Small intestine (tissue), 7 donors: ENCODE data around the gene PKNOX2. TPM values are rescaled to one million over a fixed set of nuclear protein-coding genes. Genes with fewer than 3 reads are reported as not detected.

Experiments used
- DNase-seq, 2 donors: peaks; one replicate each; pipeline versions ENCODE4 v3.0.0 to v3.0.0-alpha.2; 2013
- FAIRE-seq: peaks from 2 replicates; lab custom pipeline; 2012; peaks lifted over from hg19 to GRCh38; lab: Jason Lieb, UNC
- H3K27ac ChIP-seq, 3 donors: one replicate each; pipeline ENCODE4 v1.5.1; 2013; ENCODE audit warnings: low read length in 2 of 3, mild to moderate bottlenecking in 2 of 3, control low read depth in 1 of 3, inconsistent platforms in 1 of 3, low read depth in 1 of 3, moderate library complexity in 1 of 3
- H3K27me3 ChIP-seq, 3 donors: one replicate each; pipeline ENCODE4 v1.6.1; 2013; ENCODE audit warnings: low read length in 3 of 3, inconsistent platforms in 1 of 3; ENCODE audit not compliant: control insufficient read depth in 3 of 3, insufficient read depth in 3 of 3
- H3K36me3 ChIP-seq, 3 donors: one replicate each; pipeline ENCODE4 v1.6.1; 2013; ENCODE audit warnings: low read length in 3 of 3, inconsistent platforms in 1 of 3, low read depth in 1 of 3, mild to moderate bottlenecking in 1 of 3, moderate library complexity in 1 of 3; ENCODE audit not compliant: control insufficient read depth in 3 of 3, insufficient read depth in 2 of 3
- H3K4me1 ChIP-seq, 3 donors: one replicate each; pipeline ENCODE4 v1.6.1; 2013; ENCODE audit warnings: low read length in 2 of 3, inconsistent platforms in 1 of 3, low read depth in 1 of 3, mild to moderate bottlenecking in 1 of 3, moderate library complexity in 1 of 3; ENCODE audit not compliant: control insufficient read depth in 3 of 3, insufficient read depth in 2 of 3
- H3K4me3 ChIP-seq, 3 donors: one replicate each; pipeline ENCODE4 v1.5.1; 2013; ENCODE audit warnings: low read length in 3 of 3, control low read depth in 1 of 3, inconsistent platforms in 1 of 3, low read depth in 1 of 3, mild to moderate bottlenecking in 1 of 3, moderate library complexity in 1 of 3
- H3K9me3 ChIP-seq, 2 donors: one replicate each; pipeline ENCODE4 v1.6.1; 2013; ENCODE audit warnings: low read depth in 1 of 2, low read length in 1 of 2; ENCODE audit not compliant: control insufficient read depth in 2 of 2, insufficient read depth in 1 of 2
- WGBS, 3 donors: extraction: QIAGEN DNeasy Blood & Tissue Kit; methylation state at CpG; one replicate each; pipeline ENCODE4 v1.1.7; 2013; 5-methylcytosine and 5-hydroxymethylcytosine counted together
- polyA plus RNA-seq, 4 donors: library from polyadenylated mRNA; stranded (reverse) in 3 of 4; unstranded in 1 of 4; fragments of 200-250 nt in 3 of 4; fragments of 120-200 nt in 1 of 4; gene quantifications; one replicate each; pipeline versions ENCODE4 v1.2.1 to v1.2.3, GENCODE V29; 2013
- donor health status: healthy with polysubstance abuse.
- donor health status: control.
- donor health status: control.
- donor health status: Bipolar disorder and iron deficiency.
- donor health status: healthy.

Gene PKNOX2
- polyA plus RNA-seq, 4 donors, result 1.1 to 2.5 (median 1.2) TPM; not detected in 1

GRCh38 chr11:125397421-125397820 lies 232.9 kb downstream of the PKNOX2 start:
- H3K4me3 ChIP-seq, result no peak overlapping the region
- DNase-seq, result no peak

GRCh38 chr11:125398475-125398874 lies 233.9 kb downstream of the PKNOX2 start:
- 56 to 69% (median 57%) methylated on average over 4 of the region's 4 CpGs for WGBS, 3 donors
- no peak for DNase-seq
- FAIRE-seq, result no peak
- Histone ChIP-seq H3K9me3 (no peaks in the 10 kb centered on the region), H3K27ac (no peak overlapping the region), H3K4me3 (no peak overlapping the region), H3K4me1 (no peaks in the 10 kb centered on the region), H3K27me3 (peaks cover 0 to 11% (median 4%) of the 10 kb centered on the region in 3 donors), H3K36me3 (peaks cover 0 to 2% (median 0%) of the 10 kb centered on the region in 3 donors)

More at GRCh38 chr11:125397421-125397820, 232.9 kb downstream of the PKNOX2 start:
- H3K9me3 ChIP-seq, result no peaks in the 10 kb centered on the region
- H3K4me1 ChIP-seq, result no peaks in the 10 kb centered on the region
- FAIRE-seq, result no peak
- H3K36me3 ChIP-seq, result peaks cover 0 to 2% (median 0%) of the 10 kb centered on the region in 3 donors
- no peak overlapping the region for H3K27ac ChIP-seq
- WGBS, 3 donors, result 89 to 93% (median 90%) methylated on average over 5 of the region's 5 CpGs
- peaks cover 0 to 4% (median 0%) of the 10 kb centered on the region in 3 donors for H3K27me3 ChIP-seq

GRCh38 chr11:125398994-125399640 lies 234.6 kb downstream of the PKNOX2 start:
- DNase-seq, result no peak
- H3K27ac ChIP-seq, result no peak overlapping the region
- no peaks in the 10 kb centered on the region for H3K4me1 ChIP-seq
- peaks cover 0 to 2% (median 0%) of the 10 kb centered on the region in 3 donors for H3K36me3 ChIP-seq
- H3K4me3 ChIP-seq, result no peak overlapping the region
- H3K9me3 ChIP-seq, result no peaks in the 10 kb centered on the region
- peaks cover 0 to 17% (median 4%) of the 10 kb centered on the region in 3 donors for H3K27me3 ChIP-seq
- WGBS, 3 donors, result 59 to 70% (median 60%) methylated on average over 12 of the region's 12 CpGs
- no peak for FAIRE-seq

GRCh38 chr11:125399945-125400344 lies 235.4 kb downstream of the PKNOX2 start:
- 69 to 86% (median 71%) methylated on average over 6 of the region's 6 CpGs for WGBS, 3 donors
- H3K36me3 ChIP-seq, result peaks cover 0 to 2% (median 0%) of the 10 kb centered on the region in 3 donors
- FAIRE-seq (no peak), DNase-seq (no peak)
- H3K4me1 ChIP-seq, result no peaks in the 10 kb centered on the region
- no peaks in the 10 kb centered on the region for H3K9me3 ChIP-seq
- peaks cover 0 to 24% (median 4%) of the 10 kb centered on the region in 3 donors for H3K27me3 ChIP-seq
- H3K27ac ChIP-seq, result no peak overlapping the region
- no peak overlapping the region for H3K4me3 ChIP-seq

GRCh38 chr11:125401235-125401634 lies 236.7 kb downstream of the PKNOX2 start:
- peaks cover 0 to 30% (median 9%) of the 10 kb centered on the region in 3 donors for H3K27me3 ChIP-seq
- H3K4me3 ChIP-seq, result no peak overlapping the region
- no peak overlapping the region for H3K27ac ChIP-seq
- WGBS, 3 donors, result 71 to 75% (median 73%) methylated on average over 12 of the region's 12 CpGs
- FAIRE-seq (no peak), DNase-seq (no peak)
- no peaks in the 10 kb centered on the region for H3K4me1 ChIP-seq
- H3K9me3 ChIP-seq, result no peaks in the 10 kb centered on the region
- H3K36me3 ChIP-seq, result peaks cover 0 to 2% (median 0%) of the 10 kb centered on the region in 3 donors

GRCh38 chr11:125401746-125402145 lies 237.2 kb downstream of the PKNOX2 start:
- DNase-seq (no peak), FAIRE-seq (no peak)
- no peak overlapping the region for H3K27ac ChIP-seq
- 78 to 88% (median 79%) methylated on average over 11 of the region's 11 CpGs for WGBS, 3 donors
- H3K27me3 ChIP-seq, result peaks cover 0 to 30% (median 9%) of the 10 kb centered on the region in 3 donors
- H3K4me1 ChIP-seq, result no peaks in the 10 kb centered on the region
- no peak overlapping the region for H3K4me3 ChIP-seq
- no peaks in the 10 kb centered on the region for H3K9me3 ChIP-seq
- peaks cover 0 to 2% (median 0%) of the 10 kb centered on the region in 3 donors for H3K36me3 ChIP-seq

- Histone ChIP-seq H3K4me3 (no peak overlapping the region), H3K27ac (no peak overlapping the region), H3K36me3 (peaks cover 0 to 2% (median 0%) of the 10 kb centered on the region in 3 donors), H3K9me3 (no peaks in the 10 kb centered on the region), H3K4me1 (no peaks in the 10 kb centered on the region), H3K27me3 (peaks cover 0 to 33% (median 9%) of the 10 kb centered on the region in 3 donors)
- FAIRE-seq (no peak), DNase-seq (no peak)
- WGBS, 3 donors, result 20 to 42% (median 33%) methylated on average over 2 of the region's 2 CpGs
These were observed 237.9 kb downstream of the PKNOX2 start for GRCh38 chr11:125402435-125402834.

- no peaks in the 10 kb centered on the region for H3K9me3 ChIP-seq
- no peak for DNase-seq
These were observed 239.7 kb downstream of the PKNOX2 start for GRCh38 chr11:125404157-125404810.

More at GRCh38 chr11:125404157-125404810, 239.7 kb downstream of the PKNOX2 start:
- no peak for FAIRE-seq
- Histone ChIP-seq H3K4me3 (no peak overlapping the region), H3K27me3 (peaks cover 0 to 33% (median 9%) of the 10 kb centered on the region in 3 donors), H3K4me1 (no peaks in the 10 kb centered on the region), H3K27ac (no peak overlapping the region), H3K36me3 (peaks cover 0 to 2% (median 0%) of the 10 kb centered on the region in 3 donors)
- 58 to 66% (median 58%) methylated on average over 15 of the region's 15 CpGs for WGBS, 3 donors
